IMR-90 (cell line): ENCODE data around the gene EFHD2. TPM values are rescaled to one million over a fixed set of nuclear protein-coding genes. Genes with fewer than 3 reads are reported as not detected.

Experiments
- ATAC-seq: fragments of 200-7000 bp; cut with Tn5 transposase; 2 replicates; pipeline ENCODE4 v1.9.1; 2020; ENCODE audit warnings: low read depth, mild to moderate bottlenecking, moderate library complexity
- BruUV-seq: library from RNA; stranded (reverse); fragments of 400-500 nt; replicated peaks from 2 replicates; lab custom pipeline; 2021; lab: Mats Ljungman, UMichigan
- CTCF ChIA-PET: fragments of 300-600 bp; formaldehyde crosslinking; extraction: SDS; loops from one replicate; lab custom pipeline; 2021; ENCODE audit warnings: antibody characterized with exemption; lab: Yijun Ruan, JAX
- POLR2A ChIA-PET: fragments of 300-600 bp; sonication (Branson Sonifier 250); formaldehyde crosslinking; loops from one replicate; lab custom pipeline; 2022; ENCODE audit warnings: antibody characterized with exemption; ENCODE audit not compliant: unreplicated experiment; lab: Charles Lee
- DNase-seq: peaks from one replicate; pipeline ENCODE4 v3.0.0; 2013
- H2AFZ ChIP-seq: replicated peaks from 2 replicates; pipeline ENCODE3; 2013; ENCODE audit warnings: low read length, mild to moderate bottlenecking; ENCODE audit not compliant: poor library complexity
- H2AK5ac ChIP-seq: 2 replicates; pipeline ENCODE4 v1.6.1; 2013; ENCODE audit warnings: low read depth, low read length, inconsistent platforms
- H2AK9ac ChIP-seq: replicated peaks from 2 replicates; pipeline ENCODE3; 2013; ENCODE audit warnings: mild to moderate bottlenecking, low read depth, low read length, moderate library complexity; ENCODE audit not compliant: poor library complexity
- H2BK120ac ChIP-seq: 2 replicates; pipeline ENCODE4 v1.6.1; 2013; ENCODE audit warnings: low read depth, low read length, inconsistent platforms
- H2BK15ac ChIP-seq: 3 replicates; pipeline ENCODE4 v1.6.1; 2013; ENCODE audit warnings: low read depth, low read length, inconsistent platforms
- H2BK20ac ChIP-seq: 2 replicates; pipeline ENCODE4 v1.6.1; 2013; ENCODE audit warnings: low read depth, mild to moderate bottlenecking, inconsistent platforms, low read length, moderate library complexity
- H2BK5ac ChIP-seq: 2 replicates; pipeline ENCODE4 v1.6.1; 2013; ENCODE audit warnings: mild to moderate bottlenecking, low read depth, low read length, inconsistent platforms; ENCODE audit not compliant: poor library complexity, severe bottlenecking
- H3K14ac ChIP-seq: replicated peaks from 2 replicates; pipeline ENCODE4 v1.6.1; 2013; ENCODE audit warnings: low read depth, low read length, inconsistent platforms
- H3K18ac ChIP-seq: 2 replicates; pipeline ENCODE4 v1.6.1; 2013; ENCODE audit warnings: low read depth, low read length, control low read depth
- H3K23ac ChIP-seq: 2 replicates; pipeline ENCODE4 v1.6.1; 2013; ENCODE audit warnings: low read depth, low read length, inconsistent platforms
- H3K27ac ChIP-seq: 2 replicates; pipeline ENCODE4 v1.5.1; 2013; ENCODE audit warnings: mild to moderate bottlenecking, control low read depth, low read length; ENCODE audit not compliant: insufficient read depth
- H3K27me3 ChIP-seq: 2 replicates; pipeline ENCODE4 v1.6.1; 2013; ENCODE audit warnings: low read length; ENCODE audit not compliant: control insufficient read depth, insufficient read depth
- H3K36me3 ChIP-seq: 2 replicates; pipeline ENCODE4 v1.6.1; 2013; ENCODE audit warnings: low read length, mixed read lengths; ENCODE audit not compliant: control insufficient read depth, insufficient read depth
- H3K4ac ChIP-seq: 2 replicates; pipeline ENCODE4 v1.6.1; 2013; ENCODE audit warnings: low read depth, low read length, inconsistent platforms
- H3K4me1 ChIP-seq: 2 replicates; pipeline ENCODE4 v1.6.1; 2013; ENCODE audit warnings: low read length, mixed read lengths; ENCODE audit not compliant: control insufficient read depth, insufficient read depth
- H3K4me2 ChIP-seq: 2 replicates; pipeline ENCODE4 v1.6.1; 2013; ENCODE audit warnings: low read depth, mild to moderate bottlenecking, control low read depth, low read length, moderate library complexity
- H3K4me3 ChIP-seq: 2 replicates; pipeline ENCODE4 v1.5.1; 2013; ENCODE audit warnings: low read depth, mild to moderate bottlenecking, control low read depth, low read length, moderate library complexity; ENCODE audit not compliant: insufficient read depth
- H3K56ac ChIP-seq: 2 replicates; pipeline ENCODE4 v1.6.1; 2013; ENCODE audit warnings: low read length, inconsistent platforms; ENCODE audit not compliant: insufficient read depth; ENCODE audit errors: extremely low read depth
- H3K79me1 ChIP-seq, 2 experiments: 2 replicates each; pipeline ENCODE4 v1.6.1; 2013; ENCODE audit warnings: low read length in 2 of 2, inconsistent platforms in 1 of 2, low read depth in 1 of 2
- H3K9ac ChIP-seq: 2 replicates; pipeline ENCODE4 v1.6.1; 2013; ENCODE audit warnings: low read depth, low read length, control low read depth
- H3K9me1 ChIP-seq: 2 replicates; pipeline ENCODE4 v1.6.1; 2013; ENCODE audit warnings: low read length, inconsistent platforms; ENCODE audit not compliant: insufficient read depth
- H3K9me3 ChIP-seq: 2 replicates; pipeline ENCODE4 v1.6.1; 2013; ENCODE audit warnings: low read length; ENCODE audit not compliant: control insufficient read depth, insufficient read depth
- H4K20me1 ChIP-seq: 2 replicates; pipeline ENCODE4 v1.6.1; 2013; ENCODE audit warnings: low read length, inconsistent platforms; ENCODE audit not compliant: insufficient read depth
- H4K5ac ChIP-seq: 2 replicates; pipeline ENCODE4 v1.6.1; 2013; ENCODE audit warnings: mild to moderate bottlenecking, low read depth, low read length, control low read depth
- H4K8ac ChIP-seq, 2 experiments: 2 replicates each; pipeline ENCODE4 v1.6.1; 2013; ENCODE audit warnings: low read depth in 2 of 2, low read length in 2 of 2, control low read depth in 1 of 2, inconsistent platforms in 1 of 2
- H4K91ac ChIP-seq: 2 replicates; pipeline ENCODE4 v1.6.1; 2013; ENCODE audit warnings: low read depth, low read length, inconsistent platforms; ENCODE audit not compliant: insufficient read depth
- CHD1 ChIP-seq: IDR thresholded peaks from 2 replicates; pipeline ENCODE4 v1.6.1; 2012; ENCODE audit warnings: low read depth, low read length, improper control_type of control experiment
- MXI1 ChIP-seq: IDR thresholded peaks from 2 replicates; pipeline ENCODE4 v1.6.1; 2012; ENCODE audit warnings: low read depth, mild to moderate bottlenecking, low read length, moderate library complexity, borderline replicate concordance
- POLR2A ChIP-seq: IDR thresholded peaks from 2 replicates; pipeline ENCODE4 v1.6.1; 2012; ENCODE audit warnings: mild to moderate bottlenecking, low read depth, low read length
- RAD21 ChIP-seq: IDR thresholded peaks from 2 replicates; pipeline ENCODE4 v1.6.1; 2012; ENCODE audit warnings: low read length, improper control_type of control experiment
- RCOR1 ChIP-seq: IDR thresholded peaks from 2 replicates; pipeline ENCODE4 v1.6.1; 2012; ENCODE audit warnings: mild to moderate bottlenecking, low read length, improper control_type of control experiment; ENCODE audit not compliant: insufficient replicate concordance
- WGBS, 2 experiments: methylation state at CpG; one replicate each; pipeline versions ENCODE4 v1.1.5 to v1.1.7; 2013; ENCODE audit warnings: missing lambda C conversion rate in 2 of 2; ENCODE audit not compliant: insufficient read length in 1 of 2; ENCODE audit errors: extremely low coverage in 2 of 2; 5-methylcytosine and 5-hydroxymethylcytosine counted together
- dilution Hi-C: fragments of 300-500 bp; cut with HindIII; formaldehyde crosslinking; loops from one replicate; pipeline ENCODE4 v1.14.3; 2018; ENCODE audit warnings: low sequenced_read_pairs; ENCODE audit not compliant: unreplicated experiment
- in situ Hi-C: fragments of 300-500 bp; cut with MboI; formaldehyde crosslinking; loops from 3 replicates; pipeline ENCODE4 v1.14.3; 2019; ENCODE audit warnings: low sequenced_read_pairs, inconsistent platforms, mixed read lengths
- intact Hi-C: fragments of 100-400 bp; cut with micrococcal nuclease; formaldehyde crosslinking; loops from 2 replicates; pipeline ENCODE4 v1.10.0; 2022
- polyA plus RNA-seq, 3 experiments: library from polyadenylated mRNA; depleted of rRNA; stranded (reverse); fragments of >200 nt; gene quantifications; 2 replicates each; pipeline ENCODE4 v1.2.3, GENCODE V29; 2012; ENCODE audit warnings: low replicate concordance in 1 of 3
- total RNA-seq: library from RNA; depleted of rRNA; stranded (reverse); fragments of >200 nt; gene quantifications from 2 replicates; pipeline ENCODE4 v1.2.3, GENCODE V29; 2012
- TF ChIP-seq, protein P1 (sequence below): conservative IDR thresholded peaks from 2 replicates; pipeline ENCODE4 v1.5.1; 2012; ENCODE audit warnings: mild to moderate bottlenecking, low read depth, low read length, improper control_type of control experiment
- TF ChIP-seq, protein P2 (sequence below): fragments of 150-350 bp; IDR thresholded peaks from 2 replicates; pipeline ENCODE4 v1.6.1; 2017; ENCODE audit warnings: mild to moderate bottlenecking, antibody characterized with exemption, low read length, low read depth

The EFHD2 gene
- total and polyA plus RNA-seq, 2 of the 4 experiments (the other 2 are of a cell fraction) = 22.6 to 58.9 TPM

DNA sequence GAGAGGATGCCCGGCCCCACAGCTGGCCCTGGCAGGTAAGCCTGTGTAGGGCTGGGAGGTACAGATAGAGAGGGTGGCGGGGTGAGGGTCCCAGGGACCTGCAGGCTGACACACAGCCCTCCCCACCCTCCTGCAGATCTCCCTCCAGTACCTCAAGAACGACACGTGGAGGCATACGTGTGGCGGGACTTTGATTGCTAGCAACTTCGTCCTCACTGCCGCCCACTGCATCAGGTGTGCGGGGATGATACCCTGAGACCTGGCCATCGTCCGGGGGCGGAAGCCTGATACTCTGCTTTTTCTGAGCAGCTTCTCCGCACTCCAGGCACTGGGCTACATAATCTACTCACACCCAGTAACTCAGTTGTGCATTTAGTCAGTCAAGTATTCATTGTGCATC lies 30.7 kb downstream of the EFHD2 start:
- intact Hi-C loops (no loop called here), dilution Hi-C loops (no loop called here), in situ Hi-C loops (no loop called here)
- H2BK120ac ChIP-seq = no peak overlapping the region
- H3K18ac ChIP-seq = no peak overlapping the region
- no peak overlapping the region for H2BK20ac ChIP-seq
- H3K79me1 ChIP-seq = no peaks in the 10 kb centered on the region
- no peak overlapping the region for H2AFZ ChIP-seq
- TF ChIP-seq RCOR1 (no peak), POLR2A (no peak), CHD1 (no peak), RAD21 (no peak), MXI1 (no peak)
- TF ChIP-seq, protein P1, sequence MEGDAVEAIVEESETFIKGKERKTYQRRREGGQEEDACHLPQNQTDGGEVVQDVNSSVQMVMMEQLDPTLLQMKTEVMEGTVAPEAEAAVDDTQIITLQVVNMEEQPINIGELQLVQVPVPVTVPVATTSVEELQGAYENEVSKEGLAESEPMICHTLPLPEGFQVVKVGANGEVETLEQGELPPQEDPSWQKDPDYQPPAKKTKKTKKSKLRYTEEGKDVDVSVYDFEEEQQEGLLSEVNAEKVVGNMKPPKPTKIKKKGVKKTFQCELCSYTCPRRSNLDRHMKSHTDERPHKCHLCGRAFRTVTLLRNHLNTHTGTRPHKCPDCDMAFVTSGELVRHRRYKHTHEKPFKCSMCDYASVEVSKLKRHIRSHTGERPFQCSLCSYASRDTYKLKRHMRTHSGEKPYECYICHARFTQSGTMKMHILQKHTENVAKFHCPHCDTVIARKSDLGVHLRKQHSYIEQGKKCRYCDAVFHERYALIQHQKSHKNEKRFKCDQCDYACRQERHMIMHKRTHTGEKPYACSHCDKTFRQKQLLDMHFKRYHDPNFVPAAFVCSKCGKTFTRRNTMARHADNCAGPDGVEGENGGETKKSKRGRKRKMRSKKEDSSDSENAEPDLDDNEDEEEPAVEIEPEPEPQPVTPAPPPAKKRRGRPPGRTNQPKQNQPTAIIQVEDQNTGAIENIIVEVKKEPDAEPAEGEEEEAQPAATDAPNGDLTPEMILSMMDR = no peak
- TF ChIP-seq, protein P2, sequence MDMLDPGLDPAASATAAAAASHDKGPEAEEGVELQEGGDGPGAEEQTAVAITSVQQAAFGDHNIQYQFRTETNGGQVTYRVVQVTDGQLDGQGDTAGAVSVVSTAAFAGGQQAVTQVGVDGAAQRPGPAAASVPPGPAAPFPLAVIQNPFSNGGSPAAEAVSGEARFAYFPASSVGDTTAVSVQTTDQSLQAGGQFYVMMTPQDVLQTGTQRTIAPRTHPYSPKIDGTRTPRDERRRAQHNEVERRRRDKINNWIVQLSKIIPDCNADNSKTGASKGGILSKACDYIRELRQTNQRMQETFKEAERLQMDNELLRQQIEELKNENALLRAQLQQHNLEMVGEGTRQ = no peak
- no peak overlapping the region for H4K91ac ChIP-seq
- DNase-seq (no peak), ATAC-seq (no peak)
- H3K14ac ChIP-seq = no peak overlapping the region
- H3K56ac ChIP-seq = no peak overlapping the region
- H3K4ac ChIP-seq = no peak overlapping the region
- H3K4me3 ChIP-seq = no peak overlapping the region
- H4K20me1 ChIP-seq = no peaks in the 10 kb centered on the region
- H2BK5ac ChIP-seq = no peak overlapping the region
- H3K9me1 ChIP-seq = peaks cover under 1% of the 10 kb centered on the region
- no peak overlapping the region for H4K5ac ChIP-seq
- ChIA-PET CTCF (no interaction called here), POLR2A (no interaction called here)
- H2AK5ac ChIP-seq = no peak overlapping the region
- H3K9me3 ChIP-seq = no peaks in the 10 kb centered on the region
- no peak overlapping the region for H3K23ac ChIP-seq
- H3K4me1 ChIP-seq = no peaks in the 10 kb centered on the region
- WGBS, 2 experiments = 85% methylated on average over 4 of the region's 13 CpGs; no CpG with 5 or more reads in 1 of the 2 experiments
- no peak overlapping the region for H4K8ac ChIP-seq
- H2AK9ac ChIP-seq = no peak overlapping the region
- H3K36me3 ChIP-seq = no peaks in the 10 kb centered on the region
- H3K4me2 ChIP-seq = no peak overlapping the region
- H3K9ac ChIP-seq = no peak overlapping the region
- no TSS peak for BruUV-seq
- H2BK15ac ChIP-seq = no peak overlapping the region
- H3K27me3 ChIP-seq = peaks cover 19% of the 10 kb centered on the region; the same call in 1 of the 2 replicates
- no peak overlapping the region for H3K27ac ChIP-seq
